Loucy (cell line): Measurements from ENCODE around the gene GLRB.

Experiments used
- H2AFZ ChIP-seq: fragments of 200-600 bp; sonication (generic); 2 replicates; pipeline ENCODE4 v1.6.0; 2016; ENCODE audit warnings: antibody characterized with exemption, mild to moderate bottlenecking, low read length, moderate library complexity
- H3F3A ChIP-seq: fragments of 200-600 bp; 2 replicates; pipeline ENCODE4 v1.6.0; 2016; ENCODE audit warnings: antibody characterized with exemption, low read depth, mild to moderate bottlenecking
- H3K27me3 ChIP-seq: fragments of 200-600 bp; sonication (generic); 2 replicates; pipeline ENCODE4 v1.6.1; 2014; ENCODE audit warnings: low read length, mild to moderate bottlenecking; ENCODE audit not compliant: insufficient read depth, poor library complexity, severe bottlenecking
- H3K36me3 ChIP-seq: fragments of 200-600 bp; sonication (generic); 2 replicates; pipeline ENCODE4 v1.6.1; 2016; ENCODE audit warnings: low read length; ENCODE audit not compliant: insufficient read depth
- H3K4me1 ChIP-seq: fragments of 200-600 bp; sonication (generic); 2 replicates; pipeline ENCODE4 v1.5.1; 2014; ENCODE audit warnings: low read length, mild to moderate bottlenecking; ENCODE audit not compliant: insufficient read depth, poor library complexity, severe bottlenecking
- H3K4me2 ChIP-seq: fragments of 200-600 bp; sonication (generic); 2 replicates; pipeline ENCODE4 v1.6.0; 2014; ENCODE audit warnings: antibody characterized with exemption, low read length, low read depth, mild to moderate bottlenecking; ENCODE audit not compliant: poor library complexity, severe bottlenecking
- H3K4me3 ChIP-seq: fragments of 200-600 bp; sonication (generic); 2 replicates; pipeline ENCODE4 v1.5.1; 2014; ENCODE audit warnings: low read length, mild to moderate bottlenecking, mixed read lengths; ENCODE audit not compliant: poor library complexity, severe bottlenecking
- H3K79me2 ChIP-seq: fragments of 200-600 bp; sonication (generic); 2 replicates; pipeline ENCODE4 v1.6.1; 2014; ENCODE audit warnings: low read length; ENCODE audit not compliant: insufficient read depth
- H3K9ac ChIP-seq: fragments of 200-600 bp; sonication (generic); 2 replicates; pipeline ENCODE4 v1.6.0; 2014; ENCODE audit warnings: mild to moderate bottlenecking, low read depth, low read length, moderate library complexity; ENCODE audit not compliant: poor library complexity, severe bottlenecking
- H3K9me2 ChIP-seq: fragments of 200-600 bp; sonication (generic); replicated peaks from 2 replicates; pipeline ENCODE4 v1.6.1; 2016; ENCODE audit warnings: low read depth, low read length, mixed read lengths
- H3K9me3 ChIP-seq: fragments of 200-600 bp; sonication (generic); 2 replicates; pipeline ENCODE4 v1.6.1; 2014; ENCODE audit warnings: mild to moderate bottlenecking, antibody characterized with exemption, low read length, low read depth; ENCODE audit not compliant: insufficient read depth
- H4K20me1 ChIP-seq: fragments of 200-600 bp; sonication (generic); 2 replicates; pipeline ENCODE4 v1.6.0; 2014; ENCODE audit warnings: antibody characterized with exemption, low read length, mild to moderate bottlenecking; ENCODE audit not compliant: insufficient read depth, poor library complexity, severe bottlenecking
- CTCF ChIP-seq: fragments of 200-600 bp; sonication (generic); conservative IDR thresholded peaks from 2 replicates; pipeline ENCODE4 v1.5.1; 2014; ENCODE audit warnings: mild to moderate bottlenecking, antibody characterized with exemption, low read length
- EZH2phosphoT487 ChIP-seq: fragments of 200-600 bp; IDR thresholded peaks from 2 replicates; pipeline ENCODE4 v1.6.1; 2018; ENCODE audit warnings: antibody characterized with exemption, mild to moderate bottlenecking, moderate library complexity, borderline replicate concordance

Gene GLRB

GRCh38 chr4:157114671-157115070 lies 38.7 kb downstream of the GLRB start:
- no peaks in the 10 kb centered on the region for H3K9me2 ChIP-seq
- H3K9ac ChIP-seq, result no peak overlapping the region
- no peaks in the 10 kb centered on the region for H3K27me3 ChIP-seq
- no peaks in the 10 kb centered on the region for H3K4me1 ChIP-seq
- no peaks in the 10 kb centered on the region for H3K9me3 ChIP-seq
- H3F3A ChIP-seq, result no peaks in the 10 kb centered on the region
- no peak overlapping the region for H2AFZ ChIP-seq
- H3K36me3 ChIP-seq, result no peaks in the 10 kb centered on the region
- no peak overlapping the region for H3K4me2 ChIP-seq
- no peaks in the 10 kb centered on the region for H3K79me2 ChIP-seq
- TF ChIP-seq CTCF (no peak), EZH2phosphoT487 (no peak)
- no peak overlapping the region for H3K4me3 ChIP-seq
- no peaks in the 10 kb centered on the region for H4K20me1 ChIP-seq

- no peaks in the 10 kb centered on the region for H3K4me1 ChIP-seq
- H3K27me3 ChIP-seq, result no peaks in the 10 kb centered on the region
- TF ChIP-seq EZH2phosphoT487, result no peak
- TF ChIP-seq CTCF, result no peak
- no peak overlapping the region for H2AFZ ChIP-seq
- no peaks in the 10 kb centered on the region for H3K79me2 ChIP-seq
- no peak overlapping the region for H3K4me2 ChIP-seq
- no peaks in the 10 kb centered on the region for H3K36me3 ChIP-seq
- H3F3A ChIP-seq, result no peaks in the 10 kb centered on the region
- no peak overlapping the region for H3K9ac ChIP-seq
- H3K9me2 ChIP-seq, result no peaks in the 10 kb centered on the region
- no peaks in the 10 kb centered on the region for H3K9me3 ChIP-seq
- H3K4me3 ChIP-seq, result no peak overlapping the region
- no peaks in the 10 kb centered on the region for H4K20me1 ChIP-seq
Observed at GRCh38 chr4:157115613-157116335, 39.8 kb downstream of the GLRB start.

- no peaks in the 10 kb centered on the region for H3K9me2 ChIP-seq
- H3K9ac ChIP-seq, result no peak overlapping the region
- no peak overlapping the region for H2AFZ ChIP-seq
Observed at GRCh38 chr4:157121401-157121800, 45.5 kb downstream of the GLRB start.

More at GRCh38 chr4:157121401-157121800, 45.5 kb downstream of the GLRB start:
- Histone ChIP-seq H3K4me1 (no peaks in the 10 kb centered on the region), H3K36me3 (no peaks in the 10 kb centered on the region), H3K79me2 (no peaks in the 10 kb centered on the region), H3F3A (no peaks in the 10 kb centered on the region), H3K4me3 (no peak overlapping the region), H3K4me2 (no peak overlapping the region), H4K20me1 (no peaks in the 10 kb centered on the region), H3K9me3 (no peaks in the 10 kb centered on the region), H3K27me3 (no peaks in the 10 kb centered on the region)
- no peak for TF ChIP-seq EZH2phosphoT487
- no peak for TF ChIP-seq CTCF
